IMR-90 (cell line): Measurements from ENCODE around the gene TTLL12. TPM values are rescaled to one million over a fixed set of nuclear protein-coding genes. Genes with fewer than 3 reads are reported as not detected.

Source experiments
- ATAC-seq: fragments of 200-7000 bp; cut with Tn5 transposase; 2 replicates; pipeline ENCODE4 v1.9.1; 2020; ENCODE audit warnings: low read depth, mild to moderate bottlenecking, moderate library complexity
- BruUV-seq: library from RNA; stranded (reverse); fragments of 400-500 nt; replicated peaks from 2 replicates; lab custom pipeline; 2021; lab: Mats Ljungman, UMichigan
- CTCF ChIA-PET: fragments of 300-600 bp; formaldehyde crosslinking; extraction: SDS; loops from one replicate; lab custom pipeline; 2021; ENCODE audit warnings: antibody characterized with exemption; lab: Yijun Ruan, JAX
- POLR2A ChIA-PET: fragments of 300-600 bp; sonication (Branson Sonifier 250); formaldehyde crosslinking; loops from one replicate; lab custom pipeline; 2022; ENCODE audit warnings: antibody characterized with exemption; ENCODE audit not compliant: unreplicated experiment; lab: Charles Lee
- DNase-seq: peaks from one replicate; pipeline ENCODE4 v3.0.0; 2013
- H2AFZ ChIP-seq: replicated peaks from 2 replicates; pipeline ENCODE3; 2013; ENCODE audit warnings: low read length, mild to moderate bottlenecking; ENCODE audit not compliant: poor library complexity
- H2AK5ac ChIP-seq: 2 replicates; pipeline ENCODE4 v1.6.1; 2013; ENCODE audit warnings: low read depth, low read length, inconsistent platforms
- H2AK9ac ChIP-seq: replicated peaks from 2 replicates; pipeline ENCODE3; 2013; ENCODE audit warnings: mild to moderate bottlenecking, low read depth, low read length, moderate library complexity; ENCODE audit not compliant: poor library complexity
- H2BK120ac ChIP-seq: 2 replicates; pipeline ENCODE4 v1.6.1; 2013; ENCODE audit warnings: low read depth, low read length, inconsistent platforms
- H2BK15ac ChIP-seq: 3 replicates; pipeline ENCODE4 v1.6.1; 2013; ENCODE audit warnings: low read depth, low read length, inconsistent platforms
- H2BK20ac ChIP-seq: 2 replicates; pipeline ENCODE4 v1.6.1; 2013; ENCODE audit warnings: low read depth, mild to moderate bottlenecking, inconsistent platforms, low read length, moderate library complexity
- H2BK5ac ChIP-seq: 2 replicates; pipeline ENCODE4 v1.6.1; 2013; ENCODE audit warnings: mild to moderate bottlenecking, low read depth, low read length, inconsistent platforms; ENCODE audit not compliant: poor library complexity, severe bottlenecking
- H3K14ac ChIP-seq: replicated peaks from 2 replicates; pipeline ENCODE4 v1.6.1; 2013; ENCODE audit warnings: low read depth, low read length, inconsistent platforms
- H3K18ac ChIP-seq: 2 replicates; pipeline ENCODE4 v1.6.1; 2013; ENCODE audit warnings: low read depth, low read length, control low read depth
- H3K23ac ChIP-seq: 2 replicates; pipeline ENCODE4 v1.6.1; 2013; ENCODE audit warnings: low read depth, low read length, inconsistent platforms
- H3K27ac ChIP-seq: 2 replicates; pipeline ENCODE4 v1.5.1; 2013; ENCODE audit warnings: mild to moderate bottlenecking, control low read depth, low read length; ENCODE audit not compliant: insufficient read depth
- H3K27me3 ChIP-seq: 2 replicates; pipeline ENCODE4 v1.6.1; 2013; ENCODE audit warnings: low read length; ENCODE audit not compliant: control insufficient read depth, insufficient read depth
- H3K36me3 ChIP-seq: 2 replicates; pipeline ENCODE4 v1.6.1; 2013; ENCODE audit warnings: low read length, mixed read lengths; ENCODE audit not compliant: control insufficient read depth, insufficient read depth
- H3K4ac ChIP-seq: 2 replicates; pipeline ENCODE4 v1.6.1; 2013; ENCODE audit warnings: low read depth, low read length, inconsistent platforms
- H3K4me1 ChIP-seq: 2 replicates; pipeline ENCODE4 v1.6.1; 2013; ENCODE audit warnings: low read length, mixed read lengths; ENCODE audit not compliant: control insufficient read depth, insufficient read depth
- H3K4me2 ChIP-seq: 2 replicates; pipeline ENCODE4 v1.6.1; 2013; ENCODE audit warnings: low read depth, mild to moderate bottlenecking, control low read depth, low read length, moderate library complexity
- H3K4me3 ChIP-seq: 2 replicates; pipeline ENCODE4 v1.5.1; 2013; ENCODE audit warnings: low read depth, mild to moderate bottlenecking, control low read depth, low read length, moderate library complexity; ENCODE audit not compliant: insufficient read depth
- H3K56ac ChIP-seq: 2 replicates; pipeline ENCODE4 v1.6.1; 2013; ENCODE audit warnings: low read length, inconsistent platforms; ENCODE audit not compliant: insufficient read depth; ENCODE audit errors: extremely low read depth
- H3K79me1 ChIP-seq, 2 experiments: 2 replicates each; pipeline ENCODE4 v1.6.1; 2013; ENCODE audit warnings: low read length in 2 of 2, inconsistent platforms in 1 of 2, low read depth in 1 of 2
- H3K9ac ChIP-seq: 2 replicates; pipeline ENCODE4 v1.6.1; 2013; ENCODE audit warnings: low read depth, low read length, control low read depth
- H3K9me1 ChIP-seq: 2 replicates; pipeline ENCODE4 v1.6.1; 2013; ENCODE audit warnings: low read length, inconsistent platforms; ENCODE audit not compliant: insufficient read depth
- H3K9me3 ChIP-seq: 2 replicates; pipeline ENCODE4 v1.6.1; 2013; ENCODE audit warnings: low read length; ENCODE audit not compliant: control insufficient read depth, insufficient read depth
- H4K20me1 ChIP-seq: 2 replicates; pipeline ENCODE4 v1.6.1; 2013; ENCODE audit warnings: low read length, inconsistent platforms; ENCODE audit not compliant: insufficient read depth
- H4K5ac ChIP-seq: 2 replicates; pipeline ENCODE4 v1.6.1; 2013; ENCODE audit warnings: mild to moderate bottlenecking, low read depth, low read length, control low read depth
- H4K8ac ChIP-seq, 2 experiments: 2 replicates each; pipeline ENCODE4 v1.6.1; 2013; ENCODE audit warnings: low read depth in 2 of 2, low read length in 2 of 2, control low read depth in 1 of 2, inconsistent platforms in 1 of 2
- H4K91ac ChIP-seq: 2 replicates; pipeline ENCODE4 v1.6.1; 2013; ENCODE audit warnings: low read depth, low read length, inconsistent platforms; ENCODE audit not compliant: insufficient read depth
- BHLHE40 ChIP-seq: fragments of 150-350 bp; IDR thresholded peaks from 2 replicates; pipeline ENCODE4 v1.6.1; 2016; ENCODE audit warnings: mild to moderate bottlenecking, low read depth, low read length
- CEBPB ChIP-seq: IDR thresholded peaks from 2 replicates; pipeline ENCODE4 v1.6.1; 2012; ENCODE audit warnings: low read depth, low read length, improper control_type of control experiment
- CHD1 ChIP-seq: IDR thresholded peaks from 2 replicates; pipeline ENCODE4 v1.6.1; 2012; ENCODE audit warnings: low read depth, low read length, improper control_type of control experiment
- CTCF ChIP-seq: conservative IDR thresholded peaks from 2 replicates; pipeline ENCODE4 v1.5.1; 2012; ENCODE audit warnings: mild to moderate bottlenecking, low read depth, low read length, improper control_type of control experiment
- FOS ChIP-seq: fragments of 150-350 bp; IDR thresholded peaks from 2 replicates; pipeline ENCODE4 v1.6.1; 2016; ENCODE audit warnings: low read depth, low read length
- MAFK ChIP-seq: IDR thresholded peaks from 2 replicates; pipeline ENCODE4 v1.6.1; 2012; ENCODE audit warnings: low read depth, low read length, improper control_type of control experiment
- MAZ ChIP-seq: IDR thresholded peaks from 2 replicates; pipeline ENCODE4 v1.6.1; 2012; ENCODE audit warnings: low read depth, mild to moderate bottlenecking, low read length, improper control_type of control experiment, moderate library complexity, borderline replicate concordance
- MXI1 ChIP-seq: IDR thresholded peaks from 2 replicates; pipeline ENCODE4 v1.6.1; 2012; ENCODE audit warnings: low read depth, mild to moderate bottlenecking, low read length, moderate library complexity, borderline replicate concordance
- NFE2L2 ChIP-seq: fragments of 150-350 bp; IDR thresholded peaks from 2 replicates; pipeline ENCODE4 v1.6.1; 2016; ENCODE audit warnings: low read depth, mild to moderate bottlenecking, low read length
- POLR2A ChIP-seq: IDR thresholded peaks from 2 replicates; pipeline ENCODE4 v1.6.1; 2012; ENCODE audit warnings: mild to moderate bottlenecking, low read depth, low read length
- RAD21 ChIP-seq: IDR thresholded peaks from 2 replicates; pipeline ENCODE4 v1.6.1; 2012; ENCODE audit warnings: low read length, improper control_type of control experiment
- RCOR1 ChIP-seq: IDR thresholded peaks from 2 replicates; pipeline ENCODE4 v1.6.1; 2012; ENCODE audit warnings: mild to moderate bottlenecking, low read length, improper control_type of control experiment; ENCODE audit not compliant: insufficient replicate concordance
- SMC3 ChIP-seq: fragments of 150-350 bp; IDR thresholded peaks from 2 replicates; pipeline ENCODE4 v1.6.1; 2016; ENCODE audit warnings: low read depth, mild to moderate bottlenecking, antibody characterized with exemption, low read length, moderate library complexity
- WGBS, 2 experiments: methylation state at CpG; one replicate each; pipeline versions ENCODE4 v1.1.5 to v1.1.7; 2013; ENCODE audit warnings: missing lambda C conversion rate in 2 of 2; ENCODE audit not compliant: insufficient read length in 1 of 2; ENCODE audit errors: extremely low coverage in 2 of 2; 5-methylcytosine and 5-hydroxymethylcytosine counted together
- dilution Hi-C: fragments of 300-500 bp; cut with HindIII; formaldehyde crosslinking; loops from one replicate; pipeline ENCODE4 v1.14.3; 2018; ENCODE audit warnings: low sequenced_read_pairs; ENCODE audit not compliant: unreplicated experiment
- in situ Hi-C: fragments of 300-500 bp; cut with MboI; formaldehyde crosslinking; loops from 3 replicates; pipeline ENCODE4 v1.14.3; 2019; ENCODE audit warnings: low sequenced_read_pairs, inconsistent platforms, mixed read lengths
- intact Hi-C: fragments of 100-400 bp; cut with micrococcal nuclease; formaldehyde crosslinking; loops from 2 replicates; pipeline ENCODE4 v1.10.0; 2022
- polyA plus RNA-seq, 3 experiments: library from polyadenylated mRNA; depleted of rRNA; stranded (reverse); fragments of >200 nt; gene quantifications; 2 replicates each; pipeline ENCODE4 v1.2.3, GENCODE V29; 2012; ENCODE audit warnings: low replicate concordance in 1 of 3
- total RNA-seq: library from RNA; depleted of rRNA; stranded (reverse); fragments of >200 nt; gene quantifications from 2 replicates; pipeline ENCODE4 v1.2.3, GENCODE V29; 2012
- TF ChIP-seq, protein P1 (sequence below): fragments of 150-350 bp; IDR thresholded peaks from 2 replicates; pipeline ENCODE4 v1.6.1; 2017; ENCODE audit warnings: mild to moderate bottlenecking, antibody characterized with exemption, low read length, low read depth
- TF ChIP-seq, protein P2 (sequence below): fragments of 150-350 bp; IDR thresholded peaks from 2 replicates; pipeline ENCODE4 v1.6.1; 2016; ENCODE audit warnings: low read depth, mild to moderate bottlenecking, low read length, moderate library complexity, borderline replicate concordance

TTLL12 gene
- total and polyA plus RNA-seq, 2 of the 4 experiments (the other 2 are of a cell fraction): 20.9 to 30.1 TPM

DNA sequence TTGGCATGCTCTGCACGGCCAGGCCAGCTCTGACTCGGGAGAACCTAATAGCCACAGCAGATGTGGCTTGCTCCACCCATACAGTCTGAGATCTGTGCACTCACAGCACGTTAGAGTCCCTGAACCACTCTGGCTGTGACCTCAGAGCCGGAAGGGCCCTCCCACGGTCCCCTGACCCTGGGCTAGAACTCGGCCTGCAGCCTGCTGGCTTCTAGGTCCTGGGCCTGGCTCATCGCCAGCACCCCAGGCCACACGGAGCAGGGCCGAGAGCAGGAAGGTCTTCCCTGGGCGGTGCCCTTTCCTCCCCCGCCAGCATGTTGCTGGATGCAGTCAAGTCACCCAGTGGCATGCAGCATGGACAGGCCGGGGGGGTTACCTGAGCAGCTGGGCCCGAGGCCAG, 35.3 kb upstream of the TTLL12 start:
- H2BK5ac ChIP-seq: no peak overlapping the region
- no peak overlapping the region for H4K91ac ChIP-seq
- no peak overlapping the region for H3K4ac ChIP-seq
- H2AK5ac ChIP-seq: no peak overlapping the region
- no TSS peak for BruUV-seq
- no peak overlapping the region for H2AFZ ChIP-seq
- no peak overlapping the region for H3K27ac ChIP-seq
- no peak overlapping the region for H3K4me3 ChIP-seq
- H3K9me3 ChIP-seq: no peaks in the 10 kb centered on the region
- H3K56ac ChIP-seq: no peak overlapping the region
- H3K9me1 ChIP-seq: no peaks in the 10 kb centered on the region
- no peak overlapping the region for H2AK9ac ChIP-seq
- intact Hi-C loops (no loop called here), in situ Hi-C loops (no loop called here), dilution Hi-C loops (no loop called here)
- H3K18ac ChIP-seq: no peak overlapping the region
- H4K8ac ChIP-seq: no peak overlapping the region
- H2BK15ac ChIP-seq: no peak overlapping the region
- POLR2A ChIA-PET: no interaction called here
- H3K79me1 ChIP-seq: no peaks in the 10 kb centered on the region
- H2BK120ac ChIP-seq: no peak overlapping the region
- DNase-seq: no peak
- no peaks in the 10 kb centered on the region for H3K36me3 ChIP-seq
- no peaks in the 10 kb centered on the region for H4K20me1 ChIP-seq
- H3K23ac ChIP-seq: no peak overlapping the region
- ATAC-seq: no peak
- H3K27me3 ChIP-seq: peaks cover 26% of the 10 kb centered on the region
- no peak overlapping the region for H3K4me2 ChIP-seq
- no peak overlapping the region for H4K5ac ChIP-seq
- TF ChIP-seq MAFK: no peak
- no peak for TF ChIP-seq CEBPB
- TF ChIP-seq SMC3: no peak
- TF ChIP-seq, protein P1, sequence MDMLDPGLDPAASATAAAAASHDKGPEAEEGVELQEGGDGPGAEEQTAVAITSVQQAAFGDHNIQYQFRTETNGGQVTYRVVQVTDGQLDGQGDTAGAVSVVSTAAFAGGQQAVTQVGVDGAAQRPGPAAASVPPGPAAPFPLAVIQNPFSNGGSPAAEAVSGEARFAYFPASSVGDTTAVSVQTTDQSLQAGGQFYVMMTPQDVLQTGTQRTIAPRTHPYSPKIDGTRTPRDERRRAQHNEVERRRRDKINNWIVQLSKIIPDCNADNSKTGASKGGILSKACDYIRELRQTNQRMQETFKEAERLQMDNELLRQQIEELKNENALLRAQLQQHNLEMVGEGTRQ: no peak
- no peak for TF ChIP-seq CHD1
- TF ChIP-seq, protein P2, sequence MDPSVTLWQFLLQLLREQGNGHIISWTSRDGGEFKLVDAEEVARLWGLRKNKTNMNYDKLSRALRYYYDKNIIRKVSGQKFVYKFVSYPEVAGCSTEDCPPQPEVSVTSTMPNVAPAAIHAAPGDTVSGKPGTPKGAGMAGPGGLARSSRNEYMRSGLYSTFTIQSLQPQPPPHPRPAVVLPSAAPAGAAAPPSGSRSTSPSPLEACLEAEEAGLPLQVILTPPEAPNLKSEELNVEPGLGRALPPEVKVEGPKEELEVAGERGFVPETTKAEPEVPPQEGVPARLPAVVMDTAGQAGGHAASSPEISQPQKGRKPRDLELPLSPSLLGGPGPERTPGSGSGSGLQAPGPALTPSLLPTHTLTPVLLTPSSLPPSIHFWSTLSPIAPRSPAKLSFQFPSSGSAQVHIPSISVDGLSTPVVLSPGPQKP: no peak
- TF ChIP-seq POLR2A: no peak
- no peak for TF ChIP-seq BHLHE40
- TF ChIP-seq MXI1: no peak
- TF ChIP-seq RAD21: no peak
- no peak for TF ChIP-seq FOS
- no peak for TF ChIP-seq RCOR1
- no peak for TF ChIP-seq CTCF
- TF ChIP-seq NFE2L2: no peak
- TF ChIP-seq MAZ: no peak
- no peak overlapping the region for H3K14ac ChIP-seq
- H3K9ac ChIP-seq: no peak overlapping the region
- WGBS, 2 experiments: 59% methylated on average over 6 of the region's 13 CpGs; no CpG with 5 or more reads in 1 of the 2 experiments
- CTCF ChIA-PET: no interaction called here
- no peak overlapping the region for H2BK20ac ChIP-seq
- no peaks in the 10 kb centered on the region; the same call in 1 of the 2 replicates for H3K4me1 ChIP-seq
